ENCODE results near the gene MICAL3.
"Not testable (repeated sequence)": the region's sequence is repeated elsewhere in the genome, so short reads cannot be mapped to it uniquely, and the experiment has no call there.

MICAL3 gene

GRCh38 chr22:18048441-18048898 is 24.1 kb upstream of the MICAL3 start:
- H3K4me3 ChIP-seq (ENCODE audit: insufficient read length, low read depth): no peak overlapping the region
- TF ChIP-seq YY1 (IDR thresholded peaks at IDR 0.05; ENCODE audit: insufficient read depth, insufficient read length): no peak
- TF ChIP-seq SUZ12 (IDR thresholded peaks at IDR 0.05; ENCODE audit: extremely low read depth, insufficient read depth, insufficient read length): no peak
- TF ChIP-seq ZNF274 (IDR thresholded peaks at IDR 0.05; ENCODE audit: low read depth, low read length): no peak

GRCh38 chr22:18048041-18048440 is 23.7 kb upstream of the MICAL3 start:
- Histone ChIP-seq H3K4me1 (ENCODE audit: insufficient read depth, insufficient read length) (no peaks in the 10 kb centered on the region), H3K4me3 (ENCODE audit: insufficient read length, low read depth) (no peak overlapping the region), H3K36me3 (ENCODE audit: insufficient read depth, insufficient read length, low read length) (no peaks in the 10 kb centered on the region), H3K9me3 (ENCODE audit: insufficient read depth, low read length) (no peaks in the 10 kb centered on the region), H3K9ac (ENCODE audit: insufficient read length, low read depth) (no peak overlapping the region), H3K27me3 (ENCODE audit: insufficient read depth, insufficient read length) (no peaks in the 10 kb centered on the region)
- TF ChIP-seq ZNF274 (IDR thresholded peaks at IDR 0.05; ENCODE audit: low read depth, low read length): no peak
- no peak for TF ChIP-seq SUZ12 (IDR thresholded peaks at IDR 0.05; ENCODE audit: extremely low read depth, insufficient read depth, insufficient read length)
- no peak for TF ChIP-seq YY1 (IDR thresholded peaks at IDR 0.05; ENCODE audit: insufficient read depth, insufficient read length)
- no peak for DNase-seq (ENCODE audit: low read depth, low spot score)

More at GRCh38 chr22:18048441-18048898, 24.1 kb upstream of the MICAL3 start:
- H3K36me3 ChIP-seq (ENCODE audit: insufficient read depth, insufficient read length, low read length): no peaks in the 10 kb centered on the region
- no peaks in the 10 kb centered on the region; the same call in 1 of the 2 replicates for H3K9me3 ChIP-seq (ENCODE audit: insufficient read depth, low read length)
- no peak for DNase-seq (ENCODE audit: low read depth, low spot score)
- H3K27me3 ChIP-seq (ENCODE audit: insufficient read depth, insufficient read length): no peaks in the 10 kb centered on the region
- no peaks in the 10 kb centered on the region for H3K4me1 ChIP-seq (ENCODE audit: insufficient read depth, insufficient read length)
- no peak overlapping the region for H3K9ac ChIP-seq (ENCODE audit: insufficient read length, low read depth)

GRCh38 chr22:18045794-18046193 is 21.4 kb upstream of the MICAL3 start:
- H3K9me3 ChIP-seq (ENCODE audit: insufficient read depth, low read length): no peaks in the 10 kb centered on the region; the same call in 1 of the 2 replicates
- no peaks in the 10 kb centered on the region for H3K4me1 ChIP-seq (ENCODE audit: insufficient read depth, insufficient read length)
- H3K36me3 ChIP-seq (ENCODE audit: insufficient read depth, insufficient read length, low read length): no peaks in the 10 kb centered on the region
- no peak for DNase-seq (ENCODE audit: low read depth, low spot score)
- no peak overlapping the region for H3K4me3 ChIP-seq (ENCODE audit: insufficient read length, low read depth)
- no peaks in the 10 kb centered on the region for H3K27me3 ChIP-seq (ENCODE audit: insufficient read depth, insufficient read length)
- H3K9ac ChIP-seq (ENCODE audit: insufficient read length, low read depth): no peak overlapping the region
- TF ChIP-seq YY1 (IDR thresholded peaks at IDR 0.05; ENCODE audit: insufficient read depth, insufficient read length) (no peak), ZNF274 (IDR thresholded peaks at IDR 0.05; ENCODE audit: low read depth, low read length) (no peak), SUZ12 (IDR thresholded peaks at IDR 0.05; ENCODE audit: extremely low read depth, insufficient read depth, insufficient read length) (no peak)

- no peak for DNase-seq (ENCODE audit: low read depth, low spot score)
Measured at GRCh38 chr22:18044548-18045271, 20.3 kb upstream of the MICAL3 start.

GRCh38 chr22:18042685-18043084 is 18.3 kb upstream of the MICAL3 start:
- DNase-seq (ENCODE audit: low read depth, low spot score): no peak
- no peak for TF ChIP-seq YY1 (IDR thresholded peaks at IDR 0.05; ENCODE audit: insufficient read depth, insufficient read length)
- no peak for TF ChIP-seq ZNF274 (IDR thresholded peaks at IDR 0.05; ENCODE audit: low read depth, low read length)
- no peak for TF ChIP-seq SUZ12 (IDR thresholded peaks at IDR 0.05; ENCODE audit: extremely low read depth, insufficient read depth, insufficient read length)
- Histone ChIP-seq H3K9me3 (ENCODE audit: insufficient read depth, low read length) (no peaks in the 10 kb centered on the region; the same call in 1 of the 2 replicates), H3K9ac (ENCODE audit: insufficient read length, low read depth) (no peak overlapping the region), H3K36me3 (ENCODE audit: insufficient read depth, insufficient read length, low read length) (no peaks in the 10 kb centered on the region), H3K27me3 (ENCODE audit: insufficient read depth, insufficient read length) (no peaks in the 10 kb centered on the region), H3K4me1 (ENCODE audit: insufficient read depth, insufficient read length) (no peaks in the 10 kb centered on the region), H3K4me3 (ENCODE audit: insufficient read length, low read depth) (no peak overlapping the region)

More at GRCh38 chr22:18044548-18045271, 20.3 kb upstream of the MICAL3 start:
- H3K4me3 ChIP-seq (ENCODE audit: insufficient read length, low read depth): no peak overlapping the region
- H3K36me3 ChIP-seq (ENCODE audit: insufficient read depth, insufficient read length, low read length): no peaks in the 10 kb centered on the region
- H3K4me1 ChIP-seq (ENCODE audit: insufficient read depth, insufficient read length): no peaks in the 10 kb centered on the region
- TF ChIP-seq SUZ12 (IDR thresholded peaks at IDR 0.05; ENCODE audit: extremely low read depth, insufficient read depth, insufficient read length) (no peak), YY1 (IDR thresholded peaks at IDR 0.05; ENCODE audit: insufficient read depth, insufficient read length) (no peak), ZNF274 (IDR thresholded peaks at IDR 0.05; ENCODE audit: low read depth, low read length) (no peak)
- no peak overlapping the region for H3K9ac ChIP-seq (ENCODE audit: insufficient read length, low read depth)
- H3K27me3 ChIP-seq (ENCODE audit: insufficient read depth, insufficient read length): no peaks in the 10 kb centered on the region
- H3K9me3 ChIP-seq (ENCODE audit: insufficient read depth, low read length): no peaks in the 10 kb centered on the region; the same call in 1 of the 2 replicates

- H3K27me3 ChIP-seq (ENCODE audit: insufficient read depth, insufficient read length); H3K9me3 ChIP-seq (ENCODE audit: insufficient read depth, low read length); H3K4me3 ChIP-seq (ENCODE audit: insufficient read length, low read depth); H3K4me1 ChIP-seq (ENCODE audit: insufficient read depth, insufficient read length); H3K9ac ChIP-seq (ENCODE audit: insufficient read length, low read depth); H3K36me3 ChIP-seq (ENCODE audit: insufficient read depth, insufficient read length, low read length); DNase-seq (ENCODE audit: low read depth, low spot score): not testable (repeated sequence)
Measured at GRCh38 chr22:18040898-18041297, 16.5 kb upstream of the MICAL3 start.

- no peaks in the 10 kb centered on the region for H3K9me3 ChIP-seq (ENCODE audit: insufficient read depth, low read length)
- no peaks in the 10 kb centered on the region for H3K36me3 ChIP-seq (ENCODE audit: insufficient read depth, insufficient read length, low read length)
- no peak overlapping the region for H3K4me3 ChIP-seq (ENCODE audit: insufficient read length, low read depth)
- H3K27me3 ChIP-seq (ENCODE audit: insufficient read depth, insufficient read length): no peaks in the 10 kb centered on the region
- no peak for DNase-seq (ENCODE audit: low read depth, low spot score)
- peaks cover 6% of the 10 kb centered on the region for H3K4me1 ChIP-seq (ENCODE audit: insufficient read depth, insufficient read length)
- TF ChIP-seq SUZ12 (IDR thresholded peaks at IDR 0.05; ENCODE audit: extremely low read depth, insufficient read depth, insufficient read length) (no peak), ZNF274 (IDR thresholded peaks at IDR 0.05; ENCODE audit: low read depth, low read length) (no peak), YY1 (IDR thresholded peaks at IDR 0.05; ENCODE audit: insufficient read depth, insufficient read length) (no peak)
- no peak overlapping the region for H3K9ac ChIP-seq (ENCODE audit: insufficient read length, low read depth)
Measured at GRCh38 chr22:18035751-18036150, 11.4 kb upstream of the MICAL3 start.

Measured in NT2/D1 (cell line).